Activated T-helper 17 cell treated with anti-CD3 and anti-CD28 coated beads, Interleukin-2, amount 50 U/mL, for 72 hours (primary cell): ENCODE measurements around the gene PPP4R2. TPM values are rescaled to one million over a fixed set of nuclear protein-coding genes. Genes with fewer than 3 reads are reported as not detected.
A peak's percentile ranks its signal among the peaks of the same experiment; 100 is the strongest.

Experiments
- ATAC-seq: fragments of 150-1000 bp; cut with Tn5 transposase; replicated peaks from 2 replicates; pipeline ENCODE4 v1.10.0; 2021; ENCODE audit warnings: mild to moderate bottlenecking, moderate library complexity
- H3K27ac Mint-ChIP-seq: one replicate; pipeline ENCODE4 v1.8.0; 2022; ENCODE audit warnings: mixed read lengths
- H3K27me3 Mint-ChIP-seq: one replicate; pipeline ENCODE4 v1.8.0; 2022; ENCODE audit warnings: mixed read lengths
- H3K36me3 Mint-ChIP-seq: one replicate; pipeline ENCODE4 v1.8.0; 2022; ENCODE audit warnings: low read depth, mild to moderate bottlenecking, mixed read lengths
- H3K4me1 Mint-ChIP-seq: one replicate; pipeline ENCODE4 v1.8.0; 2022; ENCODE audit warnings: mixed read lengths
- H3K4me3 Mint-ChIP-seq: one replicate; pipeline ENCODE4 v1.8.0; 2022; ENCODE audit warnings: mild to moderate bottlenecking, mixed read lengths
- H3K9me3 Mint-ChIP-seq: one replicate; pipeline ENCODE4 v1.8.0; 2022; ENCODE audit warnings: mixed read lengths
- total RNA-seq, 2 donors: library from RNA; stranded (reverse); gene quantifications; one replicate each; pipeline ENCODE4 v1.2.3, GENCODE V29; 2022

PPP4R2 gene
- total RNA-seq, 2 donors from 2014 or later, result 87.8 to 95.0 TPM

DNA sequence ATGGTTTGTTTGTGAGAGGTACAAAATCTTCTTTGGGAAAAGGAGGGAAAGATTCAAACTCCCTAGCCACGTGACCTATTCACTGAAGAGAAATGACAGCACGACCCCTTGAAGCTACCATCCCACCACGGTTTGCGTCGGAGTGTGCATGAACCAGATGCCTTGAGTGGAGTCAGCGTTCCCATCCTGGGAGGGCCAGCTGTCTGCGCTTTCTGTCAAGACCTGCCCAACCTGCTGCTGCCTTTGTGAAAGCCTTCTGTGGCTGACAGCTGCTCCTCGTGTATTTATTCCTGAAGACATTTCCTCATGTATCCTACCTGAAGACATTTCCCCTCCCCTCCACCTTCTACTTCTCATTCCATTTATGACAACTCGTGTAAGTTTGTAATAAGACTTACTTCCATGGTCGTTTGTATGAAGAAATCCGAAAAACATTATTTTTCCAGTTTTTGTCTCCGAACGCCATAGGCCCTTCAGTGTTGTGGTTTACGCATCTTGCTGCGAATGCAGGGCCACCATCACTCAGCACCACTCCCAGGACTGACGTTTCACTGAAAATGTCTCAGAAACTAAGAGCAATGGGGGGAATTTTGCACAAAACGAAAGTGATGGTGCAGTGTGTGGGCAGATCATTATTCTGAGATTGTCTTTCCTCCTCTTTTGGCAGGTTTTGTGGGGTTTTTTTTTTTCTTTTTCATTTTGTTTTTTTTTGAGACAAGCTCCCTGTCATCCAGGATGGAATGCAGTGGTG lies 83.8 kb downstream of the PPP4R2 start:
- Mint-ChIP-seq H3K27ac (no peak overlapping the region), H3K36me3 (no peaks in the 10 kb centered on the region), H3K4me1 (peaks cover 8% of the 10 kb centered on the region), H3K27me3 (no peaks in the 10 kb centered on the region), H3K4me3 (no peak overlapping the region), H3K9me3 (no peaks in the 10 kb centered on the region)
- ATAC-seq, result peak; percentile 76

- no peaks in the 10 kb centered on the region for H3K9me3 Mint-ChIP-seq
- H3K36me3 Mint-ChIP-seq, result no peaks in the 10 kb centered on the region
- ATAC-seq, result no peak
- no peak overlapping the region for H3K27ac Mint-ChIP-seq
- peaks cover 12% of the 10 kb centered on the region for H3K4me1 Mint-ChIP-seq
- no peak overlapping the region for H3K4me3 Mint-ChIP-seq
- no peaks in the 10 kb centered on the region for H3K27me3 Mint-ChIP-seq
Measured at GRCh38 chr3:73081140-73081539, 84.5 kb downstream of the PPP4R2 start.

DNA sequence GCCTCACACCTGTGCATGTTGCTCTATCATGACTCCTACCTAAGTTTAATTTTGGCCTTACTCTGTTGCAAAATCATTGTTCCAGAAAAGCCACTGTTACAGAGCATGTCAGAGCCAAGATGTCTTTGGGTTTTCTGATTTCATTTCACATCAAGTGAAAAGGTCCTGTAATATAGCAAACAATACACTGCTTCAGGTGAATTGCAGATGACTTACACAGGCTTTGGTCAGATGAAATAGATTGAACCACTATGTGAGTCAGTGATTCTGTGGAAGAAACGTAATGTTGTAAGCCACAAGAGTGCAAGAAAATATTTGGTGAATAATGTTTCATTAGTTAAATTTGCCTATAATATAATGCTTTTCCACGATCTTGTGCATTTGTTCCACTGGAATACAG lies 87.6 kb downstream of the PPP4R2 start:
- H3K27me3 Mint-ChIP-seq, result no peaks in the 10 kb centered on the region
- H3K36me3 Mint-ChIP-seq, result no peaks in the 10 kb centered on the region
- H3K9me3 Mint-ChIP-seq, result no peaks in the 10 kb centered on the region
- peak; percentile 31 for ATAC-seq
- H3K4me1 Mint-ChIP-seq, result peaks cover 15% of the 10 kb centered on the region
- no peak overlapping the region for H3K27ac Mint-ChIP-seq
- no peak overlapping the region for H3K4me3 Mint-ChIP-seq

GRCh38 chr3:73086071-73086494 lies 89.5 kb downstream of the PPP4R2 start:
- H3K9me3 Mint-ChIP-seq, result no peaks in the 10 kb centered on the region
- H3K4me3 Mint-ChIP-seq, result peak overlapping the region; percentile 31
- H3K27me3 Mint-ChIP-seq, result no peaks in the 10 kb centered on the region
- no peaks in the 10 kb centered on the region for H3K36me3 Mint-ChIP-seq
- H3K4me1 Mint-ChIP-seq, result peaks cover 7% of the 10 kb centered on the region
- H3K27ac Mint-ChIP-seq, result no peak overlapping the region
- peak; percentile 48 for ATAC-seq

DNA sequence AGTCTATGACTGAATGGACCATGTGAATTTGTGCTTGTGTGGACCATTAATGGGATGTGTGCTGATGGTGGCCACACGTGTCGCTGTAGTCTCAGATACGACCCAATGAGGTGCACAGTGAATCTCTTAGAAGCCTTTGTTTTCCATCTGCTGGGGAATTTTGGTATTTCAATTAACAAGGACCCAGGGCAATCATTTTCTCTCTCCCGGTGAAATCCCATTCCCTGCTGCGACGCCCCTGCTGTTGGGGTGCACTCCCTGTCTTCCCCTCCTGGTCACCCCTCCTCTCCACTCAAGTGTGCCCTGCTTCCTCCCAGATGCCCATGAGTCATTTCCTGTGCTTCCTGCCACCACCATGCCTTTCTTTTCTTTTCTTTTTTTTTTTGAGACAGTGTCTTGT lies 97.5 kb downstream of the PPP4R2 start:
- Mint-ChIP-seq H3K9me3 (no peaks in the 10 kb centered on the region), H3K36me3 (no peaks in the 10 kb centered on the region), H3K4me3 (no peak overlapping the region), H3K27me3 (peaks cover 5% of the 10 kb centered on the region), H3K27ac (no peak overlapping the region), H3K4me1 (peaks cover 10% of the 10 kb centered on the region)
- ATAC-seq, result no peak

DNA sequence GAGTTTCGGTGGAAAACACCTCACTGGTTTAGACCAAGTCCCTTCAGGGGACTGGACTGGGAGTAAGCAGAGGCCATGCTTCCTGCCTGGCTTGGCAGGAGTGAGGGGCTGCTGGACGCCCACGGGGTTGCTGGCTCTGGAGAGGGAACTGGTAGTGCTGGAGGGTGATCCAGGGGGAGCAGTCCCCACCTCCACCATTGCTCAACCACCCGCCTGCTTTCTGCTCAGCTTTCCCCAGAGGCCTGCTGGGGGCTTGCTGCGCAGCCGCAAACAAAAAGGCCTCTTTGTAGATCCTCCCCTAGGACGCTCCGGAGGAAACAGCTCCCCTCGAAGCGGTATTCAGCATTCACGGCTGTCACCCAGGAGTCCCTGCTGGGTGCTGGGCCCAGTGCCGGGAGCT lies 98.3 kb downstream of the PPP4R2 start:
- ATAC-seq, result no peak
- Mint-ChIP-seq H3K4me3 (no peak overlapping the region), H3K4me1 (peaks cover 10% of the 10 kb centered on the region), H3K27ac (no peak overlapping the region), H3K9me3 (no peaks in the 10 kb centered on the region), H3K27me3 (peaks cover 5% of the 10 kb centered on the region), H3K36me3 (no peaks in the 10 kb centered on the region)

GRCh38 chr3:73096169-73096568 lies 99.6 kb downstream of the PPP4R2 start:
- Mint-ChIP-seq H3K9me3 (no peaks in the 10 kb centered on the region), H3K27me3 (peaks cover 5% of the 10 kb centered on the region), H3K4me1 (peaks cover 10% of the 10 kb centered on the region)

DNA sequence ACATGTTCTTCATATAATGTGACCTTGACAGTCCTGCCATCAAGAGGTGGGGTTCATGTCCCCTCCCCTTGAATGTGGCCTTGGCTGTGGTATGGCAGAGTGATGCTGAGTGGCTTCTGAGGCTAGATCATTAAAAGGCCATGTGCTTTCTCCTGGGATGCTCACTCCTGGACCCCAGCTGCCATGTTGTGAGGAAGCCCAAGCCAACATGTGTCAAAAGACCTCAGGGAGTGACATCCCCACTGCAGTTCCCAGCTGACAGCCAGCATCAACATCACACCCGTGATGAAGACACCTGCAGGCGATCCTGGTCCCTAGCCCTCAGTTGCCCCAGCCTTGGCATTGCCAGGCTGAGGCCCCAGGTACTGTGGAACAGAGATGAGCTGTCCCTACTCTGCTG lies 101.4 kb downstream of the PPP4R2 start:
- Mint-ChIP-seq H3K36me3 (no peaks in the 10 kb centered on the region), H3K4me1 (peaks cover 10% of the 10 kb centered on the region), H3K27me3 (peaks cover 5% of the 10 kb centered on the region), H3K4me3 (no peak overlapping the region), H3K27ac (no peak overlapping the region), H3K9me3 (no peaks in the 10 kb centered on the region)
- no peak for ATAC-seq

More at GRCh38 chr3:73096169-73096568, 99.6 kb downstream of the PPP4R2 start:
- H3K27ac Mint-ChIP-seq, result no peak overlapping the region
- H3K36me3 Mint-ChIP-seq, result no peaks in the 10 kb centered on the region
- ATAC-seq, result no peak
- H3K4me3 Mint-ChIP-seq, result no peak overlapping the region

- Mint-ChIP-seq H3K36me3 (no peaks in the 10 kb centered on the region), H3K4me1 (peaks cover 10% of the 10 kb centered on the region), H3K27ac (no peak overlapping the region), H3K4me3 (no peak overlapping the region), H3K27me3 (peaks cover 5% of the 10 kb centered on the region), H3K9me3 (no peaks in the 10 kb centered on the region)
- ATAC-seq, result no peak
Measured at GRCh38 chr3:73098873-73099272, 102.3 kb downstream of the PPP4R2 start.

GRCh38 chr3:73100741-73101559 lies 104.3 kb downstream of the PPP4R2 start:
- Mint-ChIP-seq H3K36me3 (no peaks in the 10 kb centered on the region), H3K9me3 (no peaks in the 10 kb centered on the region), H3K27me3 (peaks cover 5% of the 10 kb centered on the region), H3K27ac (no peak overlapping the region), H3K4me1 (peaks cover 5% of the 10 kb centered on the region), H3K4me3 (no peak overlapping the region)
- peak; percentile 66 for ATAC-seq

DNA sequence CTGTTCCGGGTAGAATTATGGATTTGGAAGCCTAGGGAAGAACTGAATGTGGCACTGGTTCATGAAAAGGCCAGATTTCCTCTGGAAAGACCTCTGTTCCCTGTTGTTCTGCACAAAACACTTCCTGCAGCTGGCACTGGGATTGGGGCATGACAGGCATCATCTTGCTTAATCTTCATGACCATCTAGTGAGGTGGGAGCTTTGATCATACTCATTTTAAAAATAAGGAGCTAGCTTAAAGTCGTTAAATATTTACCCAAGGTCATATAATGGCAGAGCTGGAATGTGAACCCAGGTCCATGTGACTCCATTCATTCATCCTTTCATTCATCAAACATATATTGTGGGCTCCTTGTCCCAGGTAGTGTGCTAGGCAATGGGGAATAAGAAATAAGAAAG lies 105.3 kb downstream of the PPP4R2 start:
- Mint-ChIP-seq H3K4me1 (peaks cover 5% of the 10 kb centered on the region), H3K36me3 (no peaks in the 10 kb centered on the region), H3K27ac (no peak overlapping the region), H3K9me3 (no peaks in the 10 kb centered on the region), H3K27me3 (no peaks in the 10 kb centered on the region), H3K4me3 (no peak overlapping the region)
- no peak for ATAC-seq

GRCh38 chr3:73107215-73107614 lies 110.6 kb downstream of the PPP4R2 start:
- no peaks in the 10 kb centered on the region for H3K36me3 Mint-ChIP-seq
- peaks cover 11% of the 10 kb centered on the region for H3K27me3 Mint-ChIP-seq
- H3K9me3 Mint-ChIP-seq, result no peaks in the 10 kb centered on the region
- H3K27ac Mint-ChIP-seq, result no peak overlapping the region
- ATAC-seq, result no peak
- no peak overlapping the region for H3K4me3 Mint-ChIP-seq
- no peaks in the 10 kb centered on the region for H3K4me1 Mint-ChIP-seq

DNA sequence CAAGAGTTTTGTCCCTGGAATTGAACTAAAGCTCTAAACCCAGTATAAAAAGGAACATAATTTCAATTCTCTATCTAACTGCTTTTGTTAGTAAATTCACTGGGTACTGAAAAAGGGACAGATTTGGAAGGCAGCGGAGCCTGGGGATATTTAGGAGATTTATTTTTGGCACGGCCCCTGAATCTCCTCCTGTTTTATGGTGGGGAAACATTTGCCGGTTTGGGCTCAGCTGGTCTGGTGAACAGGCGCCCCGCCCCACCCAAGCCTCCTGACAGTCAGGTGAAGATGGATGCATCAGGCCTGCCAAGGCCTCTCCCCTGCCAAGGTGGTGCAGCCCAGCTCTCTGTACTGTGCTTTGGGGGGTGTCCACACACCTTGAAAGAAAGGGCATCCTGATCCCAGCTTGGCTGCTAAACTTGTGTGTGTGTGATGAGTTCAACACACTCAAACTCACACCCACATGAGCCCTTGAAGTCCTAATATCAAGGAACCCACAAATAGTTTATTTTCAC lies 111.1 kb downstream of the PPP4R2 start:
- Mint-ChIP-seq H3K36me3 (no peaks in the 10 kb centered on the region), H3K4me3 (no peak overlapping the region), H3K27ac (no peak overlapping the region), H3K27me3 (peaks cover 11% of the 10 kb centered on the region), H3K9me3 (no peaks in the 10 kb centered on the region), H3K4me1 (no peaks in the 10 kb centered on the region)
- no peak for ATAC-seq

- Mint-ChIP-seq H3K4me3 (no peak overlapping the region), H3K36me3 (no peaks in the 10 kb centered on the region), H3K27ac (no peak overlapping the region), H3K27me3 (peaks cover 11% of the 10 kb centered on the region), H3K9me3 (no peaks in the 10 kb centered on the region), H3K4me1 (no peaks in the 10 kb centered on the region)
- no peak for ATAC-seq
Measured at GRCh38 chr3:73108750-73109149, 112.1 kb downstream of the PPP4R2 start.

GRCh38 chr3:73110530-73110929 lies 113.9 kb downstream of the PPP4R2 start:
- ATAC-seq, result no peak
- H3K36me3 Mint-ChIP-seq, result no peaks in the 10 kb centered on the region
- H3K4me3 Mint-ChIP-seq, result no peak overlapping the region
- H3K4me1 Mint-ChIP-seq, result no peaks in the 10 kb centered on the region
- peaks cover 15% of the 10 kb centered on the region for H3K27me3 Mint-ChIP-seq
- no peaks in the 10 kb centered on the region for H3K9me3 Mint-ChIP-seq
- H3K27ac Mint-ChIP-seq, result no peak overlapping the region
